ENCODE measurements around the gene VMO1.

VMO1 gene

DNA sequence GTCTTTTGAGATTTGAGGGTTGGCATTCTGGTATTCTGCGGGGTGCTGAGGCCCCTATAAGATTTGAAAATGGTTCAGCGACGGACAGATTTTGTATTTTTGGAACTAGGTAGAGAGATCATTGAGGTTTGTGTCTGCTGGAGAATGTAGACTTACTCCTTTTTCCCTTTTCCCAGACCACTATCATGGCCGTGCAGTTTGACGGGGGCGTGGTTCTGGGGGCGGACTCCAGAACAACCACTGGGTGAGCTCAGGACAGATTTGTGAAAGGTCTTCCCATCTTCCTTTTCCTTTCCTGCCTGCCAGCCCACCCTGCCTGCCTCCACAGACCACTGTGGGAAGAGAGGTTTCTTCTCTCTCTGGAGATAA is 10.4 kb upstream of the VMO1 start:
- peak overlapping the region; percentile 70 for H3K4me3 ChIP-seq (ENCODE audit: low read depth, low read length)
- TF ChIP-seq, protein P1, sequence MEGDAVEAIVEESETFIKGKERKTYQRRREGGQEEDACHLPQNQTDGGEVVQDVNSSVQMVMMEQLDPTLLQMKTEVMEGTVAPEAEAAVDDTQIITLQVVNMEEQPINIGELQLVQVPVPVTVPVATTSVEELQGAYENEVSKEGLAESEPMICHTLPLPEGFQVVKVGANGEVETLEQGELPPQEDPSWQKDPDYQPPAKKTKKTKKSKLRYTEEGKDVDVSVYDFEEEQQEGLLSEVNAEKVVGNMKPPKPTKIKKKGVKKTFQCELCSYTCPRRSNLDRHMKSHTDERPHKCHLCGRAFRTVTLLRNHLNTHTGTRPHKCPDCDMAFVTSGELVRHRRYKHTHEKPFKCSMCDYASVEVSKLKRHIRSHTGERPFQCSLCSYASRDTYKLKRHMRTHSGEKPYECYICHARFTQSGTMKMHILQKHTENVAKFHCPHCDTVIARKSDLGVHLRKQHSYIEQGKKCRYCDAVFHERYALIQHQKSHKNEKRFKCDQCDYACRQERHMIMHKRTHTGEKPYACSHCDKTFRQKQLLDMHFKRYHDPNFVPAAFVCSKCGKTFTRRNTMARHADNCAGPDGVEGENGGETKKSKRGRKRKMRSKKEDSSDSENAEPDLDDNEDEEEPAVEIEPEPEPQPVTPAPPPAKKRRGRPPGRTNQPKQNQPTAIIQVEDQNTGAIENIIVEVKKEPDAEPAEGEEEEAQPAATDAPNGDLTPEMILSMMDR (IDR thresholded peaks at IDR 0.05; ENCODE audit: borderline replicate concordance, insufficient read depth, low read depth, low read length), result no peak

DNA sequence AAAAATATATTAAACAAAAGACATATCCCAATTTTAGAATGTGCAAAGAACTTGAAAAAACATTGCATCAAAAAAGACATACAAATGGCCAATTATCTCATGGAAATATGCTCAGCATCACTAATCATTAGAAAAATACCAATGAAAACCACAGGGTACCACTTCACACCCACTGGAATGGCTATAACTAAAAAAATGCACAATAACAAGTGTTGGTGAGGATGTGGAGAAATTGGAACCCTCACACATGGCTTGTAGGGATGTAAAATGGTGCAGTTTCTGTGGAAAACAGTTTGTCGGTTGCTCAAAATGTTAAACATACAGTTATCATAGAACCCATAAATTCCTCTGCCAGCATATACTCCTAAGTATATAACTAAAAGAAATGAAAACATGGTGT is 9.0 kb upstream of the VMO1 start:
- TF ChIP-seq, protein P1 (IDR thresholded peaks at IDR 0.05; ENCODE audit: borderline replicate concordance, insufficient read depth, low read depth, low read length), result no peak
- H3K4me3 ChIP-seq (ENCODE audit: low read depth, low read length), result no peak overlapping the region

DNA sequence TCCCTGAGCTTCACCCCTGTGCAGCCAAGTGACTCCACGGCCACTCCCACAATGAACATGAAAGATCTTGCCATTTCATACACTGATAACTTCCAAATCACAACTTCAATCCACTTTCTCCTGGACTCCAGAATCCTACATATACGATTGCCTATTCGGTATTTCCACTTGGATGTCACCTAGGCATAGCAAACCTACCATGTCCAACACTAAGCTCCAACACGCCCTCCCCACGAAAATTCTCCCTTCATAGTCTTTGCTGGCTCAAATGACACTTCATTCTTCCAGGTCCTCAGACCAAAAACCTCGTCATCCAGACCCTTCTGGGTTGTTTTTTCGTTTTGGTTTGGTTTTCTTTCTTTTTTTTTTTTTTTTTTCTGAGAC is 4.5 kb upstream of the VMO1 start:
- TF ChIP-seq, protein P1 (IDR thresholded peaks at IDR 0.05; ENCODE audit: borderline replicate concordance, insufficient read depth, low read depth, low read length), result no peak
- peak overlapping the region; percentile 63 for H3K4me3 ChIP-seq (ENCODE audit: low read depth, low read length)

DNA sequence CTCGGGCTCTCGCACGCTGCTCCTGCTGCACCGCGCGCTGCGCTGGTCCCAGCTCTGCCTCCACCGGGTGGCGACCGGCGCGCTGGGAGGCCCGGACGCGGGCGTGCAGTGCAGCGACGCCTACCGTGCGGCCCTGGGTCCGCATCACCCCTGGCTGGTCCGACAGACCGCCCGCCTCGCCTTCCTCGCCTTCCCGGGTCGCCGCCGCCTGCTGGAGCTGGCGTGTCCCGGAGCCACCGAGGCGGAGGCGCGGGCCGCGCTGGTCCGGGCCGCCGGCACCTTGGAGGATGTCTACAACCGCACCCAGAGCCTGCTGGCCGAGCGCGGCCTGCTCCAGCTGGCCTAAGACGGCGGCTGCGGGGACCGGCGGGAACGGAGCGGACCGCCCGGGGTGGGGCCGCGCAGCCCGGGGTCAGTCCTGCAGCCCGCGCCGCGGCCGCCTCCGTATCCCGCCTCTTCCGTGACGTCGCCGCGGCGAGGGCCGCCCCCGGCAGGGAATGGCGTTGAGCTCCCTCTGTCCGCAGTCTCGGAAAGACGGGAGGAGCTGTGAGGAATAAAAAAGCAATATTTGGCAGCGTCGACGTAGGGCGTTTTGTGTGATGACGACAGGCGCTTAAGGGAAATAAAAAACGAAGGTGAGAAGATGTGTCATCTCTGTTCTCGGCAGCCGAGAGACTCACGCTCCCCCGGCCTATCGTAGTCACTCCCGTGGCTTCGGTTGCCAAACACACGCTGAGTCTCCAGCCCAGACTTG is 4.0 kb upstream of the VMO1 start:
- peak overlapping the region; percentile 63 for H3K4me3 ChIP-seq (ENCODE audit: low read depth, low read length)
- TF ChIP-seq, protein P1 (IDR thresholded peaks at IDR 0.05; ENCODE audit: borderline replicate concordance, insufficient read depth, low read depth, low read length), result peak; percentile 97

DNA sequence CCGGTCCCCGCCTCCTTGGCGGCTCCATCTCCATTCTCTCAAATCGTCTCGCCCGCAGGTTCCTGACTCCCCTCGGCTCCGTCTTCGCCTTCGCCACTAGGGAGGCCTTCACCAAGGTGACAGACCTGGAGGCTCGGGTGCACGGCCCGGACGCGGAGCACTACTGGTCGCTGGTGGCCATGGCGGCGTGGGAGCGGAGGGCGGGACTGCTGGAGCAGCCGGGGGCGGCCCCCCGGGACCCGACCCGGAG is 3.5 kb upstream of the VMO1 start:
- peak overlapping the region; percentile 63 for H3K4me3 ChIP-seq (ENCODE audit: low read depth, low read length)
- TF ChIP-seq, protein P1 (IDR thresholded peaks at IDR 0.05; ENCODE audit: borderline replicate concordance, insufficient read depth, low read depth, low read length), result no peak

DNA sequence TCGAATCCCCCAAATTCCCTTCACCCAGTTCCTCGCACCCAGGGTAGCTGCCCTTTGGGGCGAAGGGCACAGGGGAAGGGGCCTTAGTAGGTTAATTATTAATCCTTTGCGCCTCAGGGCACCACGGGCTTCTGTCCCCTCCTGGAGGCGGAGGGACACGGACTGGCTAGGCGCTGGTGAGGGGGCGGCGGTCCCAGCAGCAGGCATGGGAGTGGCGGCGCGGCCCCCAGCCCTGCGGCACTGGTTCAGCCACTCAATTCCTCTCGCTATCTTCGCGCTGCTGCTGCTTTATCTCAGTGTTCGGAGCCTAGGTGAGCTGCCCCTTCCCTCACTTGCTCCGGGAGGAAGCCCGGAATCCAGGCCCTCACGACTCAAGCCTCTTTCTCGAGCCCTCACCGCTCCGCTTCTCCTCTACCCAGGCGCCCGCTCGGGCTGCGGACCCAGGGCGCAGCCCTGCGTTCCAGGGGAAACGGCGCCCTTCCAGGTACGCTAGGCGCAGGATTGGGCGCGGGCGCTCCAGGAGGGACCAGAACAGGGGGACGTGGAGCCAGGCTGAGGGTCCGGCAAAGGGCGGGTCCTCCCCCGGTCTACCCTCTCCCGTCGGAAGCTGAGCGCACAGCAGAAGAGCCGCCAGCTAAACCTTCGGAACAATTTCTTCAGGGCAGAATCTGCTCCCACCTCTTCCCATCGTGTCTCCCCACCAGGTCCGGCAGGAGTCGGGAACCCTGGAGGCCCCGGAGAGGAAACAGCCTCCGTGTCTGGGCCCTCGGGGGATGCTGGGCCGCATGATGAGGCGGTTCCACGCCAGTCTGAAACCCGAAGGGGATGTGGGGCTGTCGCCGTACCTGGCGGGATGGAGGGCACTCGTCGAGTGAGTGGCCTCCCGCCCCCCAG is 2.9 kb upstream of the VMO1 start, which contains the start of gene GLTPD2:
GLTPD2 (plus strand) TSS at position 158 of the 894 bp plus-strand sequence; CDS start at position 206, 48 bp downstream.
- peak within 1 kb of the TSS; percentile 63 for H3K4me3 ChIP-seq (ENCODE audit: low read depth, low read length)
- TF ChIP-seq, protein P1 (IDR thresholded peaks at IDR 0.05; ENCODE audit: borderline replicate concordance, insufficient read depth, low read depth, low read length), result no peak

Measured in GM12875 (cell line).